Measurements from ENCODE around the gene RAB5IF. TPM values are rescaled to one million over a fixed set of nuclear protein-coding genes. Genes with fewer than 3 reads are reported as not detected.

Gene RAB5IF
- total and polyA plus RNA-seq, 9 of the 15 experiments (the other 6 are each of a cell fraction or from before 2014, with no cell fraction given) = 26.5 to 198 (median 134) TPM

DNA sequence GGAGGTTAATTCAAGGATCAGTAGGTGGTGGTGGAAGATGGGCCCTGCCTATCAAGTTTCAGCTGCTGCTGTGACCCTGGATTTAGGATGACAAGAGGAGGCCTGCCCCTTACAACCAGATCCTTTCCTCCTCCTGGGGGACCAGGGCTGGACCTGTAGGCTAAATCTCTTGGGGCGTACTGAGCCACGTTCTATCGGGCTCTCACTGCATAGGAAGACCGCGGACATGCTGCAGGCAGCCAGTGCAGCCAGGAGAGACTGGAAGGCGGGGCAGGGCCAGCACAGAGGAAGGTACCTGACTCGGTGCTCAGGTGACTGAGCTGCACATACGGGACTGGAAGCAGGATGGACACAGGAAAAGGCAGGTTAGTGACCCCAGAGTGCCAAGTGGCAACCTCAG lies 48.9 kb downstream of the RAB5IF start:
- ChIA-PET CTCF (ENCODE audit: low intra/inter-chr PET ratio) (no interaction called here), POLR2A (interaction anchor here (0.9 kb wide), 2 partner anchors 9 to 10 kb away, joined by 3 to 4 read pairs; partner anchors contain the start of gene SLA2)
- no peaks in the 10 kb centered on the region for H4K20me1 ChIP-seq (replicated peaks; ENCODE audit: control insufficient read depth, insufficient read depth, low read length)
- no peaks in the 10 kb centered on the region for H3K4me1 ChIP-seq (replicated peaks in 1 of 2; ENCODE audit: control insufficient read depth in 2 of 2, insufficient read depth in 2 of 2, low read length in 2 of 2)
- H3K36me3 ChIP-seq (ENCODE audit: control insufficient read depth, insufficient read depth, low read length) = peaks cover 9% of the 10 kb centered on the region; the same call in 2 of the 3 replicates
- H3K4me2 ChIP-seq (ENCODE audit: insufficient read depth, low read length) = no peak overlapping the region
- H3K9me1 ChIP-seq (ENCODE audit: control insufficient read depth, insufficient read depth, low read length) = no peaks in the 10 kb centered on the region
- intact Hi-C loops (cut with micrococcal nuclease) = no loop called here
- in situ Hi-C loops (cut with MboI) = no loop called here
- BruUV-seq (replicated peaks) = no TSS peak
- 72% methylated on average over 8 of the region's 8 CpGs for WGBS (ENCODE audit: insufficient coverage, low coverage, missing lambda C conversion rate)
- no peak overlapping the region for H2AFZ ChIP-seq (ENCODE audit: low read depth, low read length)
- no peaks in the 10 kb centered on the region for H3K79me2 ChIP-seq (ENCODE audit: control insufficient read depth, insufficient read depth, low read length)
- FAIRE-seq (no peak), ATAC-seq (no peak), DNase-seq (ENCODE audit: extremely low read depth in 1 of 4, low spot score in 3 of 4) (no peak)
- H3K4me3 ChIP-seq = no peak overlapping the region
- no peaks in the 10 kb centered on the region for H3K9me3 ChIP-seq (replicated peaks; ENCODE audit: control insufficient read depth, insufficient read depth, low read depth, low read length)
- H3K9ac ChIP-seq (ENCODE audit: insufficient read depth in 1 of 2, low read depth in 2 of 2, low read length in 2 of 2) = 0 out of 4 replicates have a peak overlapping the region, but pooled peaks of 1 of the 2 experiments have one; percentile 69
- H3K27ac ChIP-seq (ENCODE audit: extremely low read depth, low read depth, low read length) = no peak overlapping the region
- no peaks in the 10 kb centered on the region for H3K27me3 ChIP-seq (ENCODE audit: control insufficient read depth in 2 of 2, insufficient read depth in 2 of 2, low read length in 2 of 2)
- no peak for TF ChIP-seq SMC3 (conservative IDR thresholded peaks at IDR 0.05; ENCODE audit: insufficient read depth, low read depth, low read length)
- no peak for TF ChIP-seq ILK (tag; IDR thresholded peaks at IDR 0.05; ENCODE audit: borderline replicate concordance, low read depth)
- no peak for TF ChIP-seq DMBX1 (CRISPR knock-in tag; IDR thresholded peaks at IDR 0.05; ENCODE audit: borderline replicate concordance)
- TF ChIP-seq, protein P1, sequence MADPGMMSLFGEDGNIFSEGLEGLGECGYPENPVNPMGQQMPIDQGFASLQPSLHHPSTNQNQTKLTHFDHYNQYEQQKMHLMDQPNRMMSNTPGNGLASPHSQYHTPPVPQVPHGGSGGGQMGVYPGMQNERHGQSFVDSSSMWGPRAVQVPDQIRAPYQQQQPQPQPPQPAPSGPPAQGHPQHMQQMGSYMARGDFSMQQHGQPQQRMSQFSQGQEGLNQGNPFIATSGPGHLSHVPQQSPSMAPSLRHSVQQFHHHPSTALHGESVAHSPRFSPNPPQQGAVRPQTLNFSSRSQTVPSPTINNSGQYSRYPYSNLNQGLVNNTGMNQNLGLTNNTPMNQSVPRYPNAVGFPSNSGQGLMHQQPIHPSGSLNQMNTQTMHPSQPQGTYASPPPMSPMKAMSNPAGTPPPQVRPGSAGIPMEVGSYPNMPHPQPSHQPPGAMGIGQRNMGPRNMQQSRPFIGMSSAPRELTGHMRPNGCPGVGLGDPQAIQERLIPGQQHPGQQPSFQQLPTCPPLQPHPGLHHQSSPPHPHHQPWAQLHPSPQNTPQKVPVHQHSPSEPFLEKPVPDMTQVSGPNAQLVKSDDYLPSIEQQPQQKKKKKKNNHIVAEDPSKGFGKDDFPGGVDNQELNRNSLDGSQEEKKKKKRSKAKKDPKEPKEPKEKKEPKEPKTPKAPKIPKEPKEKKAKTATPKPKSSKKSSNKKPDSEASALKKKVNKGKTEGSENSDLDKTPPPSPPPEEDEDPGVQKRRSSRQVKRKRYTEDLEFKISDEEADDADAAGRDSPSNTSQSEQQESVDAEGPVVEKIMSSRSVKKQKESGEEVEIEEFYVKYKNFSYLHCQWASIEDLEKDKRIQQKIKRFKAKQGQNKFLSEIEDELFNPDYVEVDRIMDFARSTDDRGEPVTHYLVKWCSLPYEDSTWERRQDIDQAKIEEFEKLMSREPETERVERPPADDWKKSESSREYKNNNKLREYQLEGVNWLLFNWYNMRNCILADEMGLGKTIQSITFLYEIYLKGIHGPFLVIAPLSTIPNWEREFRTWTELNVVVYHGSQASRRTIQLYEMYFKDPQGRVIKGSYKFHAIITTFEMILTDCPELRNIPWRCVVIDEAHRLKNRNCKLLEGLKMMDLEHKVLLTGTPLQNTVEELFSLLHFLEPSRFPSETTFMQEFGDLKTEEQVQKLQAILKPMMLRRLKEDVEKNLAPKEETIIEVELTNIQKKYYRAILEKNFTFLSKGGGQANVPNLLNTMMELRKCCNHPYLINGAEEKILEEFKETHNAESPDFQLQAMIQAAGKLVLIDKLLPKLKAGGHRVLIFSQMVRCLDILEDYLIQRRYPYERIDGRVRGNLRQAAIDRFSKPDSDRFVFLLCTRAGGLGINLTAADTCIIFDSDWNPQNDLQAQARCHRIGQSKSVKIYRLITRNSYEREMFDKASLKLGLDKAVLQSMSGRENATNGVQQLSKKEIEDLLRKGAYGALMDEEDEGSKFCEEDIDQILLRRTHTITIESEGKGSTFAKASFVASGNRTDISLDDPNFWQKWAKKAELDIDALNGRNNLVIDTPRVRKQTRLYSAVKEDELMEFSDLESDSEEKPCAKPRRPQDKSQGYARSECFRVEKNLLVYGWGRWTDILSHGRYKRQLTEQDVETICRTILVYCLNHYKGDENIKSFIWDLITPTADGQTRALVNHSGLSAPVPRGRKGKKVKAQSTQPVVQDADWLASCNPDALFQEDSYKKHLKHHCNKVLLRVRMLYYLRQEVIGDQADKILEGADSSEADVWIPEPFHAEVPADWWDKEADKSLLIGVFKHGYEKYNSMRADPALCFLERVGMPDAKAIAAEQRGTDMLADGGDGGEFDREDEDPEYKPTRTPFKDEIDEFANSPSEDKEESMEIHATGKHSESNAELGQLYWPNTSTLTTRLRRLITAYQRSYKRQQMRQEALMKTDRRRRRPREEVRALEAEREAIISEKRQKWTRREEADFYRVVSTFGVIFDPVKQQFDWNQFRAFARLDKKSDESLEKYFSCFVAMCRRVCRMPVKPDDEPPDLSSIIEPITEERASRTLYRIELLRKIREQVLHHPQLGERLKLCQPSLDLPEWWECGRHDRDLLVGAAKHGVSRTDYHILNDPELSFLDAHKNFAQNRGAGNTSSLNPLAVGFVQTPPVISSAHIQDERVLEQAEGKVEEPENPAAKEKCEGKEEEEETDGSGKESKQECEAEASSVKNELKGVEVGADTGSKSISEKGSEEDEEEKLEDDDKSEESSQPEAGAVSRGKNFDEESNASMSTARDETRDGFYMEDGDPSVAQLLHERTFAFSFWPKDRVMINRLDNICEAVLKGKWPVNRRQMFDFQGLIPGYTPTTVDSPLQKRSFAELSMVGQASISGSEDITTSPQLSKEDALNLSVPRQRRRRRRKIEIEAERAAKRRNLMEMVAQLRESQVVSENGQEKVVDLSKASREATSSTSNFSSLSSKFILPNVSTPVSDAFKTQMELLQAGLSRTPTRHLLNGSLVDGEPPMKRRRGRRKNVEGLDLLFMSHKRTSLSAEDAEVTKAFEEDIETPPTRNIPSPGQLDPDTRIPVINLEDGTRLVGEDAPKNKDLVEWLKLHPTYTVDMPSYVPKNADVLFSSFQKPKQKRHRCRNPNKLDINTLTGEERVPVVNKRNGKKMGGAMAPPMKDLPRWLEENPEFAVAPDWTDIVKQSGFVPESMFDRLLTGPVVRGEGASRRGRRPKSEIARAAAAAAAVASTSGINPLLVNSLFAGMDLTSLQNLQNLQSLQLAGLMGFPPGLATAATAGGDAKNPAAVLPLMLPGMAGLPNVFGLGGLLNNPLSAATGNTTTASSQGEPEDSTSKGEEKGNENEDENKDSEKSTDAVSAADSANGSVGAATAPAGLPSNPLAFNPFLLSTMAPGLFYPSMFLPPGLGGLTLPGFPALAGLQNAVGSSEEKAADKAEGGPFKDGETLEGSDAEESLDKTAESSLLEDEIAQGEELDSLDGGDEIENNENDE (IDR thresholded peaks at IDR 0.05; ENCODE audit: low read depth, low read length) = no peak
- no peak for TF ChIP-seq ZNF124 (CRISPR knock-in tag; IDR thresholded peaks at IDR 0.05)
- TF ChIP-seq, protein P2, sequence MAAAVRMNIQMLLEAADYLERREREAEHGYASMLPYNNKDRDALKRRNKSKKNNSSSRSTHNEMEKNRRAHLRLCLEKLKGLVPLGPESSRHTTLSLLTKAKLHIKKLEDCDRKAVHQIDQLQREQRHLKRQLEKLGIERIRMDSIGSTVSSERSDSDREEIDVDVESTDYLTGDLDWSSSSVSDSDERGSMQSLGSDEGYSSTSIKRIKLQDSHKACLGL (CRISPR knock-in tag; IDR thresholded peaks at IDR 0.05; ENCODE audit: borderline replicate concordance, poor library complexity, severe bottlenecking) = no peak
- no peak for TF ChIP-seq ZSCAN32 (CRISPR knock-in tag; IDR thresholded peaks at IDR 0.05)
- no peak for TF ChIP-seq MAFK (IDR thresholded peaks at IDR 0.05; ENCODE audit: low read length)
- TF ChIP-seq, protein P3, sequence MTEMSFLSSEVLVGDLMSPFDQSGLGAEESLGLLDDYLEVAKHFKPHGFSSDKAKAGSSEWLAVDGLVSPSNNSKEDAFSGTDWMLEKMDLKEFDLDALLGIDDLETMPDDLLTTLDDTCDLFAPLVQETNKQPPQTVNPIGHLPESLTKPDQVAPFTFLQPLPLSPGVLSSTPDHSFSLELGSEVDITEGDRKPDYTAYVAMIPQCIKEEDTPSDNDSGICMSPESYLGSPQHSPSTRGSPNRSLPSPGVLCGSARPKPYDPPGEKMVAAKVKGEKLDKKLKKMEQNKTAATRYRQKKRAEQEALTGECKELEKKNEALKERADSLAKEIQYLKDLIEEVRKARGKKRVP (CRISPR knock-in tag; IDR thresholded peaks at IDR 0.05) = no peak
- TF ChIP-seq ZNF717 (CRISPR knock-in tag; IDR thresholded peaks at IDR 0.05) = no peak

Data from K562 (cell line).